ENCODE results near the gene AGPAT2. TPM values are rescaled to one million over a fixed set of nuclear protein-coding genes. Genes with fewer than 3 reads are reported as not detected.

The AGPAT2 gene
- total and polyA plus RNA-seq, 2 experiments from 2014 or later = 31.8 to 44.7 TPM

- DNase-seq (ENCODE audit: low spot score) (no peak), ATAC-seq (no peak)
- Histone ChIP-seq H4K20me1 (replicated peaks; ENCODE audit: insufficient read depth) (no peaks in the 10 kb centered on the region), H3F3A (replicated peaks; ENCODE audit: low read depth) (0 out of 2 replicates have a peak, but pooled peaks cover 3% of the 10 kb centered on the region), H3K4me2 (no peak overlapping the region), H3K79me2 (replicated peaks; ENCODE audit: insufficient read depth) (no peaks in the 10 kb centered on the region), H3K4me1 (ENCODE audit: insufficient read depth) (no peaks in the 10 kb centered on the region; the same call in 1 of the 2 replicates), H3K27ac (ENCODE audit: low read depth) (no peak overlapping the region), H3K36me3 (ENCODE audit: insufficient read depth) (no peaks in the 10 kb centered on the region), H3K9me2 (ENCODE audit: insufficient read depth) (no peaks in the 10 kb centered on the region), H3K27me3 (ENCODE audit: insufficient read depth) (no peaks in the 10 kb centered on the region), H2AFZ (no peak overlapping the region), H3K4me3 (no peak overlapping the region)
- Mint-ChIP-seq H3K27ac (no peak overlapping the region), H3K27me3 (ENCODE audit: insufficient read depth, low read depth, poor library complexity) (peaks cover 18% of the 10 kb centered on the region), H3K4me3 (no peak overlapping the region; the same call in 2 of the 3 replicates), H3K36me3 (ENCODE audit: low read depth) (no peaks in the 10 kb centered on the region), H3K9me3 (no peaks in the 10 kb centered on the region), H3K4me1 (peaks cover 12% of the 10 kb centered on the region)
- TF ChIP-seq ZNF462 (CRISPR knock-in tag; IDR thresholded peaks at IDR 0.05) (no peak), EZH2 (IDR thresholded peaks at IDR 0.05; ENCODE audit: low read depth, unreplicated experiment) (no peak), CREB1 (CRISPR knock-in tag; IDR thresholded peaks at IDR 0.05; ENCODE audit: low read depth) (no peak), CTCF (conservative IDR thresholded peaks at IDR 0.05; ENCODE audit: low read depth in 2 of 2) (no peak), ZNF114 (CRISPR knock-in tag; IDR thresholded peaks at IDR 0.05) (no peak), JUNB (IDR thresholded peaks at IDR 0.05; ENCODE audit: unreplicated experiment) (no peak), EZH2phosphoT487 (IDR thresholded peaks at IDR 0.05; ENCODE audit: unreplicated experiment) (no peak), POLR2AphosphoS5 (IDR thresholded peaks at IDR 0.05; ENCODE audit: low read depth) (no peak), REST (IDR thresholded peaks at IDR 0.05; ENCODE audit: unreplicated experiment) (no peak), ETS1 (IDR thresholded peaks at IDR 0.05) (no peak), ZNF331 (CRISPR knock-in tag; IDR thresholded peaks at IDR 0.05; ENCODE audit: low read depth) (no peak), NANOG (IDR thresholded peaks at IDR 0.05; ENCODE audit: borderline replicate concordance) (no peak), STAT1 (IDR thresholded peaks at IDR 0.05; ENCODE audit: unreplicated experiment) (no peak)
Observed at GRCh38 chr9:136693135-136693489, 5.9 kb upstream of the AGPAT2 start.
